Measurements from ENCODE around the gene HMX3. TPM values are rescaled to one million over a fixed set of nuclear protein-coding genes. Genes with fewer than 3 reads are reported as not detected.

Gene HMX3
- total RNA-seq, 1 experiment from 2014 or later: 15.2 TPM

DNA sequence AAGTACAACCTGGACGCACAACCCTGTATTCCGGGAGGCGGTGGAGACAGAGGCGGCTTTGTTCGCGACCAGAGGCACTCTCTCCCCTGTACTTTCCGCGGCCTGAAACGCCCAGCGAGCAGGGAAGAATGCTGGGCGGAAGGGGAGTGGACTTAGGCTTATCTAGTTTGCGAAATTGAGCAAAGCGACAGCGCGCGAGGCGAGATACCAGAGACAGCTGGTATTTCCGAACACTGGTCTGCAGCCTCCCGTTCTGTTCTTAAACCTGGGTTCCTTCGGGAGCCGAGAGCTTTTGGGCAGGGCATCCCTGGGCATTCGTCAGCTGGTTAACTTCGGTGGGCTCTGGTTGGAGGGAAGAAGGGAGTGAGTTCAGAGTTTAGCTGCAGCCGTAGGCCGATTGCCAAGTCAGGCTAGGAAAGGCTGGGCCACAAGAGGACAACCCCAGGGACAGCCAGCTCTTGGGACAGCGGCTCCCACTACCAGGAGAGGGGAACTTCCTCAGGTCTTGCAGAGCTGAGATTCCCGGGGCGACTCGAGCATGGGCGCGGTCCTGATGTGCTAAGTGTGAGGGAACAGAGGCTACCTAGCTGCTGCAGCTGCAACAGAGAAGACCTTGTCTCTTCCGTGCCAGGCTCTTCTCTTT is 3.9 kb downstream of the HMX3 start:
- intact Hi-C loops (cut with micrococcal nuclease; ENCODE audit: unreplicated experiment) (no loop called here), in situ Hi-C loops (cut with HindIII; ENCODE audit: low pct_unique_long_range_greater_than_20kb, low sequenced_read_pairs) (no loop called here)
- ATAC-seq: peak; percentile 59
- Histone ChIP-seq H3K4me1 (ENCODE audit: control insufficient read depth, insufficient read depth, low read length) (peaks cover 22% of the 10 kb centered on the region), H3K27ac (ENCODE audit: low read length) (peak overlapping the region; percentile 76), H3K4me3 (ENCODE audit: low read depth in 2 of 2, low read length in 2 of 2) (peak overlapping the region; percentile 31 to 56), H3K9me3 (ENCODE audit: control insufficient read depth, insufficient read depth, low read depth, low read length) (no peaks in the 10 kb centered on the region), H3K36me3 (ENCODE audit: control insufficient read depth, insufficient read depth, low read length) (0 out of 2 replicates have a peak, but pooled peaks cover 3% of the 10 kb centered on the region), H3K27me3 (ENCODE audit: control insufficient read depth, insufficient read depth, low read length) (no peaks in the 10 kb centered on the region; the same call in 1 of the 2 replicates)
- ChIA-PET CTCF (interaction anchor here (0.8 kb wide), 1 partner anchor 96 kb away, joined by 3 read pairs; no protein-coding TSS in a partner anchor), POLR2A (no interaction called here)
- no peak for DNase-seq (ENCODE audit: low read depth, low spot score)
- BruUV-seq (replicated peaks): no TSS peak
- TF ChIP-seq, protein P1, sequence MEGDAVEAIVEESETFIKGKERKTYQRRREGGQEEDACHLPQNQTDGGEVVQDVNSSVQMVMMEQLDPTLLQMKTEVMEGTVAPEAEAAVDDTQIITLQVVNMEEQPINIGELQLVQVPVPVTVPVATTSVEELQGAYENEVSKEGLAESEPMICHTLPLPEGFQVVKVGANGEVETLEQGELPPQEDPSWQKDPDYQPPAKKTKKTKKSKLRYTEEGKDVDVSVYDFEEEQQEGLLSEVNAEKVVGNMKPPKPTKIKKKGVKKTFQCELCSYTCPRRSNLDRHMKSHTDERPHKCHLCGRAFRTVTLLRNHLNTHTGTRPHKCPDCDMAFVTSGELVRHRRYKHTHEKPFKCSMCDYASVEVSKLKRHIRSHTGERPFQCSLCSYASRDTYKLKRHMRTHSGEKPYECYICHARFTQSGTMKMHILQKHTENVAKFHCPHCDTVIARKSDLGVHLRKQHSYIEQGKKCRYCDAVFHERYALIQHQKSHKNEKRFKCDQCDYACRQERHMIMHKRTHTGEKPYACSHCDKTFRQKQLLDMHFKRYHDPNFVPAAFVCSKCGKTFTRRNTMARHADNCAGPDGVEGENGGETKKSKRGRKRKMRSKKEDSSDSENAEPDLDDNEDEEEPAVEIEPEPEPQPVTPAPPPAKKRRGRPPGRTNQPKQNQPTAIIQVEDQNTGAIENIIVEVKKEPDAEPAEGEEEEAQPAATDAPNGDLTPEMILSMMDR (IDR thresholded peaks at IDR 0.05): no peak
- no peak for TF ChIP-seq TCF7L2 (IDR thresholded peaks at IDR 0.05; ENCODE audit: low read depth, low read length)
- TF ChIP-seq, protein P2, sequence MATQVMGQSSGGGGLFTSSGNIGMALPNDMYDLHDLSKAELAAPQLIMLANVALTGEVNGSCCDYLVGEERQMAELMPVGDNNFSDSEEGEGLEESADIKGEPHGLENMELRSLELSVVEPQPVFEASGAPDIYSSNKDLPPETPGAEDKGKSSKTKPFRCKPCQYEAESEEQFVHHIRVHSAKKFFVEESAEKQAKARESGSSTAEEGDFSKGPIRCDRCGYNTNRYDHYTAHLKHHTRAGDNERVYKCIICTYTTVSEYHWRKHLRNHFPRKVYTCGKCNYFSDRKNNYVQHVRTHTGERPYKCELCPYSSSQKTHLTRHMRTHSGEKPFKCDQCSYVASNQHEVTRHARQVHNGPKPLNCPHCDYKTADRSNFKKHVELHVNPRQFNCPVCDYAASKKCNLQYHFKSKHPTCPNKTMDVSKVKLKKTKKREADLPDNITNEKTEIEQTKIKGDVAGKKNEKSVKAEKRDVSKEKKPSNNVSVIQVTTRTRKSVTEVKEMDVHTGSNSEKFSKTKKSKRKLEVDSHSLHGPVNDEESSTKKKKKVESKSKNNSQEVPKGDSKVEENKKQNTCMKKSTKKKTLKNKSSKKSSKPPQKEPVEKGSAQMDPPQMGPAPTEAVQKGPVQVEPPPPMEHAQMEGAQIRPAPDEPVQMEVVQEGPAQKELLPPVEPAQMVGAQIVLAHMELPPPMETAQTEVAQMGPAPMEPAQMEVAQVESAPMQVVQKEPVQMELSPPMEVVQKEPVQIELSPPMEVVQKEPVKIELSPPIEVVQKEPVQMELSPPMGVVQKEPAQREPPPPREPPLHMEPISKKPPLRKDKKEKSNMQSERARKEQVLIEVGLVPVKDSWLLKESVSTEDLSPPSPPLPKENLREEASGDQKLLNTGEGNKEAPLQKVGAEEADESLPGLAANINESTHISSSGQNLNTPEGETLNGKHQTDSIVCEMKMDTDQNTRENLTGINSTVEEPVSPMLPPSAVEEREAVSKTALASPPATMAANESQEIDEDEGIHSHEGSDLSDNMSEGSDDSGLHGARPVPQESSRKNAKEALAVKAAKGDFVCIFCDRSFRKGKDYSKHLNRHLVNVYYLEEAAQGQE (IDR thresholded peaks at IDR 0.05; ENCODE audit: insufficient read depth in 1 of 2, low read depth in 2 of 2, low read length in 1 of 2): no peak
- no peak for TF ChIP-seq POLR2AphosphoS5 (IDR thresholded peaks at IDR 0.05; ENCODE audit: low read depth, low read length)
- TF ChIP-seq SIN3A (IDR thresholded peaks at IDR 0.05; ENCODE audit: borderline replicate concordance, insufficient read depth, low read depth, low read length): no peak

- 0 out of 2 replicates have a peak, but pooled peaks cover 3% of the 10 kb centered on the region for H3K36me3 ChIP-seq (ENCODE audit: control insufficient read depth, insufficient read depth, low read length)
- no TSS peak for BruUV-seq (replicated peaks)
- DNase-seq (ENCODE audit: low read depth, low spot score) (no peak), ATAC-seq (peak; percentile 51)
- no peak for TF ChIP-seq POLR2AphosphoS5 (IDR thresholded peaks at IDR 0.05; ENCODE audit: low read depth, low read length)
- TF ChIP-seq SIN3A (IDR thresholded peaks at IDR 0.05; ENCODE audit: borderline replicate concordance, insufficient read depth, low read depth, low read length): no peak
- TF ChIP-seq, protein P1 (IDR thresholded peaks at IDR 0.05): peak; percentile 77
- TF ChIP-seq, protein P2 (IDR thresholded peaks at IDR 0.05; ENCODE audit: insufficient read depth in 1 of 2, low read depth in 2 of 2, low read length in 1 of 2): no peak
- peak; percentile 49; the same call in 1 of the 2 replicates for TF ChIP-seq TCF7L2 (IDR thresholded peaks at IDR 0.05; ENCODE audit: low read depth, low read length)
- intact Hi-C loops (cut with micrococcal nuclease; ENCODE audit: unreplicated experiment): no loop called here
- no peaks in the 10 kb centered on the region for H3K9me3 ChIP-seq (ENCODE audit: control insufficient read depth, insufficient read depth, low read depth, low read length)
- no peaks in the 10 kb centered on the region; the same call in 1 of the 2 replicates for H3K27me3 ChIP-seq (ENCODE audit: control insufficient read depth, insufficient read depth, low read length)
- in situ Hi-C loops (cut with HindIII; ENCODE audit: low pct_unique_long_range_greater_than_20kb, low sequenced_read_pairs): no loop called here
- H3K27ac ChIP-seq (ENCODE audit: low read length): peak overlapping the region; percentile 76; the same call in 1 of the 2 replicates
- peak overlapping the region; percentile 31 to 56 for H3K4me3 ChIP-seq (ENCODE audit: low read depth in 2 of 2, low read length in 2 of 2)
- POLR2A ChIA-PET: no interaction called here
- CTCF ChIA-PET: interaction anchor here (0.8 to 1.2 kb wide), 2 partner anchors 97 kb away, joined by 3 to 5 read pairs; no protein-coding TSS in a partner anchor
- H3K4me1 ChIP-seq (ENCODE audit: control insufficient read depth, insufficient read depth, low read length): peaks cover 27% of the 10 kb centered on the region
Measured at GRCh38 chr10:123140164-123140982, 4.6 kb downstream of the HMX3 start.

Measured in Panc1 (cell line).